Astrocyte (in vitro differentiated cells and primary cell): ENCODE data around the gene PHTF1.

Experiments
- EZH2 ChIP-seq: IDR thresholded peaks from 2 replicates; pipeline ENCODE4 v1.6.1; 2012; ENCODE audit warnings: mild to moderate bottlenecking, low read length, inconsistent platforms; ENCODE audit not compliant: insufficient read depth
- TF ChIP-seq, protein P1 (sequence below): IDR thresholded peaks from 2 replicates; pipeline ENCODE4 v1.5.1; 2011; ENCODE audit warnings: low read depth, mild to moderate bottlenecking, inconsistent platforms, low read length, moderate library complexity; ENCODE audit not compliant: insufficient read depth

DNA sequence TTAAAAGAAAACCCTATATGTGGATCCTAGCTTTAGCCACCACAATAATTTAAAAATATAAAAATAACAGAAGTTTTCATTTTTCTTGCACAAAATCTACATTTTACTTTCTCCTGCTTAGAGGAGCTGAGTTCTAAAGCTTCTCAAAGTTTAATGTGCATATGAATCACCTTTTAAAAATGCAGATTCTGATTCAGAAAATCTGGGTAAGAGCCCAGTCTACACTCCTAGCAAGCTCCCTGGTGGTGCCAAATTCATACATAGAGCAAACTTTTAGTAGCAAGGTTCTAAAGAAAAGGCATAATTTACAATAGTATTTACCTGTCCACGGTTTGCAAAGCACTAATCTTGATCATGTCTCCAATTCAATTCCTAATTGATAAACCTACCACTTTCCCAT is 33.7 kb upstream of the PHTF1 start:
- TF ChIP-seq, protein P1, sequence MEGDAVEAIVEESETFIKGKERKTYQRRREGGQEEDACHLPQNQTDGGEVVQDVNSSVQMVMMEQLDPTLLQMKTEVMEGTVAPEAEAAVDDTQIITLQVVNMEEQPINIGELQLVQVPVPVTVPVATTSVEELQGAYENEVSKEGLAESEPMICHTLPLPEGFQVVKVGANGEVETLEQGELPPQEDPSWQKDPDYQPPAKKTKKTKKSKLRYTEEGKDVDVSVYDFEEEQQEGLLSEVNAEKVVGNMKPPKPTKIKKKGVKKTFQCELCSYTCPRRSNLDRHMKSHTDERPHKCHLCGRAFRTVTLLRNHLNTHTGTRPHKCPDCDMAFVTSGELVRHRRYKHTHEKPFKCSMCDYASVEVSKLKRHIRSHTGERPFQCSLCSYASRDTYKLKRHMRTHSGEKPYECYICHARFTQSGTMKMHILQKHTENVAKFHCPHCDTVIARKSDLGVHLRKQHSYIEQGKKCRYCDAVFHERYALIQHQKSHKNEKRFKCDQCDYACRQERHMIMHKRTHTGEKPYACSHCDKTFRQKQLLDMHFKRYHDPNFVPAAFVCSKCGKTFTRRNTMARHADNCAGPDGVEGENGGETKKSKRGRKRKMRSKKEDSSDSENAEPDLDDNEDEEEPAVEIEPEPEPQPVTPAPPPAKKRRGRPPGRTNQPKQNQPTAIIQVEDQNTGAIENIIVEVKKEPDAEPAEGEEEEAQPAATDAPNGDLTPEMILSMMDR, result no peak
- no peak for TF ChIP-seq EZH2
